Measurements from ENCODE around the gene PTOV1.

The PTOV1 gene

DNA sequence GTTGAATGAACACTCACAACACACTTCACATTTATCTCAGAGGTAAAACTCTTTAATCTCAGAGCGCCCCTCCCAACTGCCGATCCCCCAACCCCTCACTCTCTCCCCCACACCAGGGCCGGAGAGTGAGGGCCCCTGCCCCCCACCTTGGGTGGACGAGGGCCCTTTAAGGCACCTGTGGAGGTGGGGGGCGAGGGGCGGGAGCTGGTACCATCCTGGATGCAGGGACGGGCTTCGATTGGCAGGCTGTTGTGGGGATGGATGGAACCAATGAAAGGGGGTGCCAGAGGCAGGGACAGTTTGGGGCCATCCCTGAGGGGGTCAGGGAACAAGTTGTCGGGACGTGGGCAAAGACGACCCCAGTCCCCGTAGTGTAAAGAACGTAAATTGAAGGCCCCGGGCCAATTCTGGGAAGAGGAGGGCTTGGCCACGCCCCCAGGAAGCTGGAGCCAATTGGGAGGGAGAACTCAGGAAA lies 18.1 kb downstream of the PTOV1 start:
- no peaks in the 10 kb centered on the region for H3K9me3 ChIP-seq
- peak overlapping the region; percentile 88 to 89 for H3K27ac ChIP-seq
- no peak for DNase-seq
- peaks cover 0 to 53% (median 38%) of the 10 kb centered on the region in 4 donors for H3K4me1 ChIP-seq
- no peaks in the 10 kb centered on the region for H3K27me3 ChIP-seq
- intact Hi-C loops (cut with DNase I; ENCODE audit: low total_unique reads), result loop anchor here (10.0 kb wide), 1 partner anchor 104 kb away; the partner anchor contains the start of genes AP2A1 and TSKS
- no peak for TF ChIP-seq CTCF (IDR thresholded peaks at IDR 0.05)
- peaks cover 0 to 41% (median 8%) of the 10 kb centered on the region in 3 donors for H3K36me3 ChIP-seq
- peak overlapping the region; percentile 36 to 53 for H3K4me3 ChIP-seq

DNA sequence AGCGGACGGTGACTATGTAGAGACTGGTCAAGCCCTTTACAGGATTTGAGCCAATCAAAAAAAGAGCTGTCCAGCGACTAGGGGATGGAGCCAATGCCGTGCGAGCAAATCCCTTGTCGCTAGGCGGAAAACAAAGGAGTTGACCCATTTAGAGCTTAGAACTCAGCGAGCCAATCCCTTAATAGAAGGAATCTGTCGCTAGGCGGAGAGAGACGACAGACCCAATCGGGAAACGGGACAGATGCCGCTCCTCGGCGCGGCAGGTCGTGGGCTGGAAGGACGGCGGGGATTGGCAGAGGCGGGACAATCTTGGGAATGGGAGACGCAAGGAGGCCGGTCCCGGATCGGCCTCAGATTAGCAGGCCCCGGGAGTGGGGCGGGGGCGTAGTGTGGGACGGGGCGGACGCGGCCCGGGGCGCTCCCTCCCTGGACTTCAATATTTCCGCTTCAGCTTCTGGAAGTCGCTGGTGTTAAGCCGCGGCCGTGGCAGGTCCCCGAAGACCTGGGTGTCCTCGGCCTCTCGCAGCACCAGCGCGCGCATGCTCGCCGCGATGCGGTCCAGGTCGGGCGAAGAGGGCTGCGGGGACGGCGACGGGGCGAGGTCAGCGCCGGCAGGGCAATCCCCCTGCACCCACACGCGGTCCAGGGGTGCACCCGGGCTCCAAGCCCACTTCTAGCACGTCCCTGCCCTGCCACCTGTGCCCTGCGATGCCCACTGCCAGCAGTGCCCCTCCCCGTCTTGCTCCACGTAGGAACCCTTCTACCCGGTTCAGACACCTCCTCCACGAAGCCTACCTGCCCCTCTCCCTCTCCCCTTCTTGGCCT lies 18.7 kb downstream of the PTOV1 start:
- TF ChIP-seq CTCF (IDR thresholded peaks at IDR 0.05), result peak; percentile 18 to 44
- peaks cover 0 to 41% (median 6%) of the 10 kb centered on the region in 3 donors for H3K36me3 ChIP-seq
- no peaks in the 10 kb centered on the region for H3K9me3 ChIP-seq
- no peaks in the 10 kb centered on the region for H3K27me3 ChIP-seq
- peak overlapping the region; percentile 53 to 57 for H3K4me3 ChIP-seq
- peaks cover 0 to 54% (median 41%) of the 10 kb centered on the region in 4 donors for H3K4me1 ChIP-seq
- DNase-seq, result peak; percentile 96 to 99
- intact Hi-C loops (cut with DNase I; ENCODE audit: low total_unique reads), result loop anchor here (5.0 to 10.0 kb wide), 2 partner anchors 52 to 105 kb away; partner anchors contain the start of genes AP2A1, MED25 and TSKS
- H3K27ac ChIP-seq, result peak overlapping the region; percentile 89 to 94

- intact Hi-C loops (cut with DNase I; ENCODE audit: low total_unique reads), result loop anchor here (5.0 kb wide), 1 partner anchor 53 kb away; the partner anchor contains the start of gene MED25
- Histone ChIP-seq H3K4me3 (peak overlapping the region; percentile 53 to 57), H3K36me3 (peaks cover 0 to 38% (median 6%) of the 10 kb centered on the region in 3 donors), H3K27me3 (no peaks in the 10 kb centered on the region), H3K9me3 (no peaks in the 10 kb centered on the region), H3K27ac (peak overlapping the region; percentile 89 to 94), H3K4me1 (peaks cover 0 to 54% (median 41%) of the 10 kb centered on the region in 4 donors)
- DNase-seq, result no peak
- no peak for TF ChIP-seq CTCF (IDR thresholded peaks at IDR 0.05)
Observed at GRCh38 chr19:49870309-49870901, 19.4 kb downstream of the PTOV1 start.

GRCh38 chr19:49871349-49871985 lies 20.5 kb downstream of the PTOV1 start:
- intact Hi-C loops (cut with DNase I; ENCODE audit: low total_unique reads), result loop anchor here (5.0 kb wide), 1 partner anchor 54 kb away; the partner anchor contains the start of gene MED25
- H3K27ac ChIP-seq, result no peak overlapping the region
- DNase-seq, result no peak
- no peak for TF ChIP-seq CTCF (IDR thresholded peaks at IDR 0.05)
- H3K36me3 ChIP-seq, result peaks cover 0 to 38% (median 6%) of the 10 kb centered on the region in 3 donors
- peaks cover 0 to 49% (median 35%) of the 10 kb centered on the region in 4 donors for H3K4me1 ChIP-seq
- H3K4me3 ChIP-seq, result no peak overlapping the region
- H3K27me3 ChIP-seq, result no peaks in the 10 kb centered on the region
- H3K9me3 ChIP-seq, result no peaks in the 10 kb centered on the region

All from tibial artery (tissue), 4 donors.